GM19035 (cell line): Measurements from ENCODE around the gene PCGF5.
"Not testable (repeated sequence)": the region's sequence is repeated elsewhere in the genome, so short reads cannot be mapped to it uniquely, and the experiment has no call there.

Source experiments
- ATAC-seq: cut with Tn5 transposase; IDR thresholded peaks from one replicate; pipeline ENCODE4 v1.9.1; 2021; ENCODE audit not compliant: unreplicated experiment

Gene PCGF5

DNA sequence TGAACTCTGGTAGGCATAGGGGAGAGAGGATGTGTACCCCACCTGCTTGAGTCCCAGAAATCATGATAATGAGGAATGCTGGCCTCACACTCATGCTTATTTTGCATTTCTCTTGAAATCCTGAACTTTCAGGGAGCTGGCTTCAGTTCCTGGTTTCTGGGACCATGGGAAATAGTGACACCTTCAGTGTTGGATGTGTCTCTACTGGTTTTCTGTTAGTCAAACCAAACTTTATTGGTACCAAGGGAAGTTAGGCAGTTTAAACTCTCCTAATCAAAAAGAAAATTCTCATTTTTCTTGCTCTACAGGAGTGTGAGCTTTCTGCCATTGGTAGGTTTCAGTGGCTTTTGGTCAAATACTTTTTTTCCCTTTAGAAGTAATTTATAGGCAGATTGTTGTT, 11.8 kb upstream of the PCGF5 start:
- ATAC-seq: no peak

DNA sequence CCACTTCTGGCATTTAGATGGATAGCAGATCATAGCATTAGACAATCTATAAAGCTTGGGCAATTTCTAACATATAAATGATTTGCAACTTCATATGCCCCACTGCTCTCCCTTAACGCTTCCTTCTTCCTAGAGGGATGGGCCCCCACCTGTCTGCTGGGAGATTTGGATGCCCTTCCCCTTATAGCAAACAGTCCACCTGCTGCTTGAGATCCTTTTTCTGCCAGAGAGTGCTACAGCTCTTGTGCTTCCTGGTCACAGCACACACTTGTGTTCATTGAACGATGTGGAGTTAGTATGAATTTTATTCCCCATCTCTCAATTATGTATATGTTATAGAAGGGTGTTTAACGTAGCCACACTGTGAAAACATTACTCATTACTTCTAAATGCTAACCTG, 10.4 kb upstream of the PCGF5 start:
- ATAC-seq: no peak

DNA sequence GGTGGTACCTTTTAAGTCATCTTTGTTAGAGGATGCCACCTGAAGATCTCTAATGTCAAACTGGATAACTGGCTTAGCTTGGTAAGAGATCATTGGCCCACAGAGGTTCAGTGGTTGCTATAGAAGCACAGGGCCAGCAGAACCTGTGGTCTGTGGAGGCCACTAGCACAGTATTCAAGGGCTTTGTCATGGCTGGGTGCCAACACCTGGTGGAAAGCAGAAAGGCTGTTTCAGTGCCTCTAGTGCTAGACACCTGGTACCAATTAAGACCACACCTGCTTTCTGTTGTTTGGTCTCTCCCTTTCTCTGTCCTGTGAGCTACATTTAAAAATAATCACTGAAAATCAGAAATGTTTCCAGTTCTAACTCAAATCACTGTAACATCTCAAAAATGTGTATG, 10.0 kb upstream of the PCGF5 start:
- ATAC-seq: peak; percentile 70

DNA sequence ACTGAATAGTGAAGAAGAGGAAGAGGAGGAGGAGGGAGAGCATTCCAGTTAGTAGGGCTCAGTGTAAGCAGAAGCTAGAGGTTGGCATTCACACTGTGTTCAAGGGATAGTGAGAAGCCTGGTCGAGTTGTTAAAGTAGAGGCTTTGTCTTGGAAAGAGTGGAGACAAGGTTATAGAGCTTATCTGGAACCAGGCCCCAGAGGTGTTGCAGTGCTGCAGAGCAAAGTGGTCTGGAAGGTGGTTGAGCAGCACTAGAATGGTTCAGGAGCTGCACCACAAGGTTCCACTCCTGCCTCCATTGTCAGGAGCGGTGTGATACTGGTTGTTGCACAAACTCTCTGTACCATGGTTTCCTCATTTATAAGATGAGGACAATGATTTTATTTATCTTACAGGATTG, 8.8 kb upstream of the PCGF5 start:
- no peak for ATAC-seq

DNA sequence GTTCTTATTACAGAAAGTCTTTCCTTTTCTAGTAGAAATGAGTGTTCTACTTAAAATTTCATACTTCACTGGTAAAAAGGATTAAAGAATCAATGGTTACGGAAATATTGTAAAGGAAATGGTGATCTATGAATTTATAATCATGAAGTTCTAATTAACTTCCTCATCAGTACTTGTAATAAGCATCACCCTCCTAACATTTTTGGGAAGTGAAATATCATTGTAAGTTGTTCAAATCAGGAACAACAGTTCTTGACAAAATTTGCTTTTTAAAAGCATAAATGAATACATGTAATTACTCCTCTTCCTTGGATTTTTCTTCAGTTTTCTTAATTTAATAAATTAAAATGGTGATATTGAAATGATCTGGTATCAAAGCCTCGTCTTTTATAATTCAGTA, 5.6 kb upstream of the PCGF5 start:
- ATAC-seq: no peak

- no peak for ATAC-seq
Observed at GRCh38 chr10:91215384-91215783, 5.1 kb upstream of the PCGF5 start.

DNA sequence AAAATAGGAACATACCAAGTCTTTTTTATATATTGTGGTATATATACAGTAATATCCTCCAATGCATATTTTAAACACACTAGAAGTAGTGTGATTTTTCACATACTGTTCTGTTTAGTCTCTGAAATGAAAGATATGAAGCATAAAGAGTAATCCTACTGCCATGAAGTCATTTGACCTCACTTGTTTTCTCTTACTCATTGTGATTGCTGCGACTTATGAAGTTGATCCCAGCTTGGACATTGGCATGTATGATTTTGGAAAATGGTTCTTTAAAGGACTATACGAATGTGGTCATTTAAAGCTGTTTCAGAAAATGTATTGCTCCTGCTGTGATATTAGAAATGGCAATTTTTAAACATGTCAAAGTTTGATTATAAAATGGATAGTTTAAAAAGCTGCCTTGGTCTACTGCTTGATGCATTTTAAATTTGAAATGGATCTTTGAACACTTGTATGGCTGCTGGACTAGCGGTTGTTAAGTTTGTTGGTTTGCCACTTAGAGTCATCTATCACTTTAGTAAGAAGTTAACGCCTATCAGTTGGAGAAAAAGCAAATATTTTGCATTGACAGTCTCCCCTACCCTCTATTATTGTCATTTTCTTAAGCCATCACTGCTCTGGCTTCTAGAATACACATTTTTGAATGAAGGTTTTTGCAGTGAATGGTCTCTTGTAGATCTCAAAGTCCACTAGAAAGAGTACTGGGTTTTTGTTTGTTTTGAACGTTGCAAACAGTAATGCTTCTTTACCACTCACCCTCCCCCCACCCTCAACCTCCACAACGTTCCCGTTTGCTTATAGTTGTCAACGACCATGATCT, 881 bp upstream of the PCGF5 start:
- no peak for ATAC-seq

DNA sequence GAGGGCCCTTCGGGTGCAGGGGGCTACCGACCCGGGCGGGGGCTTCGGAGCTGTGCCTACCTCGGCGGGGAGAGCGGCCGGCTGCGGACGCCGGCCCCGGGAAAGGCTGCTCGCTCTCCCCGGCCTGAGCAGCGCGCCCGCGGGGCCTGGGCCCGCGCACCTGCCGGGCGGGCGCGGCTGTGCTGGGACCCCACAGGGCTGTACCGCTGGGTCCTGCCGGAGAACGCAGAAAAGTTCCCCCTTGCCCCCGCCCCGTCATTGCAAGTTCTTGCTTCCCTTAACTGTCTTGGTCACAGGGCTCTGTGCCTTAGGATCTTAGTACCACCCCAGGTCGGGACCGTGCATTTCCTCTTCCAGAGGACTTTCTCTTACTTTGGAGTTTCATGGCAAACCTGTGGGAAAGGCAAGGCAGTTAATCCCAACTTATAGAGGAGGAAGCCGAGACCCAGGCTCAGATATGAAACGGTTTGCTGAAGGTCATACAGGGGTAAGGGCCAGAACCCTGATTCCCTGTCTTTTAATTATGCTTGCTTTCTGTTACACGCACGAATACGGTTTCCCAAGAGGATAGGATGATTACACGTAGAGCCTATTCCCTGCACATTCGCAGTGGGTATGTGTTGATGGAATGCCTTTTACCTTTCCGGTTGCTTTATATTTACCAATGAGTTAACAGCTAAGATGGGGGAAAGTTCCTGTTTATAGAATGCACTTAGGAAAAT, 652 bp downstream of the PCGF5 start:
- peak; percentile 40 for ATAC-seq

DNA sequence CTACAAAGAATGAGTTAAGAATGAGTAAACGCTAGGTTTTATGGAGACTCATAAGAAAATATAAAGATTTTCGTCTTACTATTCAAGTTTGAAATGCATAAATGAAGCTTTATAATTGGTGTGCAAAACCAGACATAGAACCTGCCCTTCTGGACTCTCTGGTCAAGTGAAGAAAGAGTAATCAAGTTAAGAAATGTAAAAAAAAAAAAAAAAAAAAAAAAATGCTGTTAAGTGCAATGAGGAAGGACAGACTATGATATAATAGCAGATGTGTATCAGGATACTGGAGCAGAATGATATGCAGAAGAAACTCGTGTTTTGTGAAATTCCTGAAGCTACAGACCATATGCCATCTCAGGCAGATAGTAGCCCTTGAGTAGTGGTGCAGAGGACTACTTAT, 5.6 kb downstream of the PCGF5 start:
- ATAC-seq: no peak

DNA sequence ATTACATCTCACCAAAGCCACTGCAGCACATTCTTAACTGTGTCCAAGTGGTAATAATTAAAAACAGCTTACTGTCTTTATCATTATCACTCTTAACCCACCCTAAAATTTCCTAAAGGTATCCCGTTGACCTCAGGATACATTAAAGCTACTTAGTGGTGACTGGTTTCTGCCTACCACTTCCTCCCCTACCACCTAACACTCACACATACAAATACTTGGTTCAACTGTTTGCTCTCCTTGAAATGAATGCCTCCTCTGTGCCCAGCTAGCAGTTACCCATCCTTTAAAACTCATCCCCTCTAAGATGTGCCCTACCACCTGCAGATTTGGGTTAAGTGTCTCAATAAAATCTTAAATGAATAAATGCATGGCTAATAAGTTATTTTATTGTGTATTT, 7.1 kb downstream of the PCGF5 start:
- no peak for ATAC-seq

DNA sequence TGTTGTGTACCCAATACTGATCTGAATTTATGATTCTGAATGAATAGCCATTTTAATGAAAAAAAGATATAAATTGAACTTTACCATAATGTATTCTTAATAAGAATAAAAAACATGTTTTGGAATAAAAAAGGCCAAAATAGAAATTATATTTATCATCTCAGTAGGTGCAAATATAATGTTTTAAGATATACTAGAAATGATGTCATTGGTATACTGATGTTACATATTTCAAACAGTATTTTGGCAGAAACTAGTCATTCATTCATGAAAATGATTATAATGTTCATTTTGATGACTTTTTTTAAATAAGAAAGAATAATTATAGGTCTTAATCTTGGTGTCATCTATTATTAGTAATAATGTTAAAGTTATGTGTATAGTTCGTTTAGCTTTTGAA, 9.2 kb downstream of the PCGF5 start:
- ATAC-seq: no peak

- ATAC-seq: no peak
Observed at GRCh38 chr10:91238191-91238590, 17.7 kb downstream of the PCGF5 start.

DNA sequence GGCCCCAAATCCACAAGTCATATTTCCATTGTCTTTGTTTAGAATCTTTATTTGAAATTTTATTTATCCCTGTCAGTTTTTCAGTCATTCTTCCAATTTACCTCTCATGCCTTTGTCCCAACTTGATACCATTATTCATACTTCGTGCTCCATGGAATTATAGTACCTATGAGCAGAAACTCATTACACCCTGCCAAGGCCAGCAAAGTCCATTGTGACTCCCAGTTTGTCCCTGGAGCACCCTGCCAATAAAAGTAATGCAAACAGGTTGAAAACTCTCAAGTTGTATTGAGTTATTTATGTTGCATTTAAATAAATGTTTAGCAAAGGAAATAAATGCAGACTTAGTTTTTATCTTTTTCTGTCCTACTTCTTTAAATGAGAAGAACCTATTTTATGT, 19.3 kb downstream of the PCGF5 start:
- ATAC-seq: no peak

DNA sequence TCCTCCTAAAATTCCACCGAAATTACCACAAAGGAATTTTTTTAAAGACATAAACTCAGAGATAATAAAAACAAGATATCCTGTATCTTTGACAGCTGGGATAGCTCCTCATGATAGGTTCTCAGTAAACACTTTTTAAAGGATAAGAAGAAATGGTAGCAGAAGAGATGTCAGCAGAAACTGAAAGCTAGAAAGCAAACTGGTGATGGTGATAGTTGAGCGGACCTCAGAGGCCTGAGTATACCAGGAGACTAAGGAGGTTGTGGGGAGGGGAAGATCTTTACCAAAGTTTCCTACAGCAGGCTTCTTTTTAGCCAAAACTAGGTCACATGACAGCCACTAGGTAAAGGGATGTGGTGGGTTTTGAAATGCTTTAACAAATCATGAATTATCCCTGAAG, 22.5 kb downstream of the PCGF5 start:
- ATAC-seq: no peak

DNA sequence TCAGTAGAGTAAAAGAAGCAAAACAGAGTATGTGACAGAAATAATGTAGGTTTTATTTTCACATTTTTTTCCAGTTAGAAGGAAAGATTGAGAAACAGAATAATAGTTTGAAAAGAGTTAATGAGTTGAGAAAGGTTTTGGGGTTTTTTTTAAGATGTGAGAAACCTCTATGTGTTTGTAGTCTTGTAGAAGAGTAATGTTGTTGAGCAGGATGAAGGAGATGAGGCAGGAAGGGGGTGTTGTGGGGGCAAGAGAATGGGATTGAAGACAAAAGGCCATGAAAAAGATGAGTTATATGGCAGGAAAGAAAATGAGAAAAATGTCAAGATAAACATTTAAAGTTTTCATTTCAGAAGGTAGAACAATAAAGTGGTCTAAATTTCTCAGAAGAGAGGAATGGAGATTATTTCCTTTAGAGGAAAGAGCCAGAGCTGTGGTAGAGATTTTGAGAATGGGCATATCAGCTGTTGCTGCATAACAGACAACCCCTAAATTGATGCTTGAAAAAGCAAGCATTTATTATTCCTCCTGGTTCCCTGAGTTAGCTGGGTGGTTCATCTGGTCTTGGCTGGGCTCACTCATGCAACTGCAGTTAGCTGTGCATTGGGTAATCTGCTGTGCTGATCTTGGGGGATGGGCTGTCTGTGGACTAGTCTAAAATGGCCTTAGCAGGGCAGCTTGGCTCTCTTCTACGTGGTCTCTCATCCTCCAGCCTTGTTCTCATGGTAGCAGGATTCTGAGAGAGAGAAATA, 27.1 kb downstream of the PCGF5 start:
- ATAC-seq: no peak

DNA sequence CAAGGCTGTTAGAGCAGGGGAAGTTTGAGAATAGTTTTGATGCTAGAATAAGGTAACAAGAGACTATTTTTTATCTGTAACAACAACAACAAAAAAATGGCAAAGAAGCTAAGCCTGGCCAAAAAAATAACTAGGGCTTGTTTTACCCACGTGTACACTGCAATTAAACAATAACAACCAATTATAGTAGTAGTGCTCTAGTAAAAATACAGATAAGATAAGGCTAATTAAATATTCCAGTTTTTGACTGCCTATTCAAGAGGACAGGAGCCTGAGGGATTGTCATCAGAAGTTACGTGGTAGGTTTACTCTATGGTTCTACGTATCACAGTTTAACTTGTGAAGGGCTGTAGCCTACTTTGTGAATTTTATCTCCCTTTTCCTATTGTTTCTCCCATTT, 29.2 kb downstream of the PCGF5 start:
- no peak for ATAC-seq

GRCh38 chr10:91250341-91250740, 29.9 kb downstream of the PCGF5 start:
- no peak for ATAC-seq

- ATAC-seq: peak; percentile 71
Observed at GRCh38 chr10:91251430-91252056, 31.1 kb downstream of the PCGF5 start.

DNA sequence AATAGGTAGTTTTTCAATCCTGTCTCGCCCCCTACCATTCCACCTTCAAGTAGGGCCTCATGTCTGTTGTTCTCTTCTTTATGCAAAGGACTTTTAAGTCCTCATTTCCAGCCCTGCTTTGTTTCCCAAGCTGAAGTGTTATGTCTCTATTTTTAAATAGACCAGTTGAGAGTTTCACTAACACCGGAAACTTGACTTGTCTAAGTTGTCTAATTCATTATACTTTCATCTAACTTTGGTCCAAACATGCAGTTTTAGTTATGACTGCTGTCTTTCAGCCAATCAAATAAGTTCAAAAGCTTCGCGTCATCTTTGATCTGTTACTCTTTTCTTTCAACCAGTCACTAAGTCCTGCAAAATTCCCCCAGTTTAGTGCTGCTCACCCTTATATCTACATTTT, 32.8 kb downstream of the PCGF5 start:
- no peak for ATAC-seq

- no peak for ATAC-seq
Observed at GRCh38 chr10:91257310-91257709, 36.8 kb downstream of the PCGF5 start.

DNA sequence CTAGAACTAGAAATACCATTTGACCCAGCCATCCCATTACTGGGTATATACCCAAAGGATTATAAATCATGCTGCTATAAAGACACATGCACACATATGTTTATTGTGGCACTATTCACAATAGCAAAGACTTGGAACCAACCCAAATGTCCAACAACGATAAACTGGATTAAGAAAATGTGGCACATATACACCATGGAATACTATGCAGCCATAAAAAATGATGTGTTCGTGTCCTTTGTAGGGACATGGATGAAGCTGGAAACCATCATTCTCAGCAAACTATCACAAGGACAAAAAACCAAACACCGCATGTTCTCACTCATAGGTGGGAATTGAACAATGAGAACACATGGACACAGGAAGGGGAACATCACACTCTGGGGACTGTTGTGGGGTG, 40.0 kb downstream of the PCGF5 start:
- ATAC-seq: not testable (repeated sequence)
